ENCODE results near the gene NTN1. TPM values are rescaled to one million over a fixed set of nuclear protein-coding genes. Genes with fewer than 3 reads are reported as not detected.

Gene NTN1
- total RNA-seq, 1 donor from 2014 or later = 1.1 TPM

GRCh38 chr17:9170336-9170735, 149.0 kb downstream of the NTN1 start:
- no peaks in the 10 kb centered on the region for H3K9me3 Mint-ChIP-seq
- ChIA-PET POLR2A (no interaction called here), CTCF (no interaction called here)
- ATAC-seq (ENCODE audit: low read depth) (no peak), DNase-seq (no peak)
- no peaks in the 10 kb centered on the region for H3K4me1 Mint-ChIP-seq
- no peak overlapping the region for H3K4me3 Mint-ChIP-seq
- intact Hi-C loops (cut with micrococcal nuclease) = no loop called here
- no peaks in the 10 kb centered on the region for H3K36me3 Mint-ChIP-seq (ENCODE audit: low read depth)
- TF ChIP-seq CTCF (IDR thresholded peaks at IDR 0.05) = no peak
- H3K27me3 Mint-ChIP-seq = peaks cover 10% of the 10 kb centered on the region
- H3K27ac Mint-ChIP-seq = no peak overlapping the region

GRCh38 chr17:9170853-9171252, 149.5 kb downstream of the NTN1 start:
- Mint-ChIP-seq H3K9me3 (no peaks in the 10 kb centered on the region), H3K4me1 (no peaks in the 10 kb centered on the region), H3K27me3 (peaks cover 10% of the 10 kb centered on the region), H3K4me3 (no peak overlapping the region), H3K27ac (no peak overlapping the region), H3K36me3 (ENCODE audit: low read depth) (no peaks in the 10 kb centered on the region)
- no peak for TF ChIP-seq CTCF (IDR thresholded peaks at IDR 0.05)
- POLR2A ChIA-PET = no interaction called here
- DNase-seq (no peak), ATAC-seq (ENCODE audit: low read depth) (no peak)
- intact Hi-C loops (cut with micrococcal nuclease) = no loop called here
- CTCF ChIA-PET = no interaction called here

GRCh38 chr17:9173386-9173983, 152.2 kb downstream of the NTN1 start:
- intact Hi-C loops (cut with micrococcal nuclease) = no loop called here
- H3K27me3 Mint-ChIP-seq = peaks cover 8% of the 10 kb centered on the region
- no peak overlapping the region for H3K4me3 Mint-ChIP-seq
- ChIA-PET CTCF (no interaction called here), POLR2A (no interaction called here)
- DNase-seq (no peak), ATAC-seq (ENCODE audit: low read depth) (no peak)
- H3K4me1 Mint-ChIP-seq = no peaks in the 10 kb centered on the region
- no peaks in the 10 kb centered on the region for H3K36me3 Mint-ChIP-seq (ENCODE audit: low read depth)
- H3K27ac Mint-ChIP-seq = no peak overlapping the region
- no peak for TF ChIP-seq CTCF (IDR thresholded peaks at IDR 0.05)
- no peaks in the 10 kb centered on the region for H3K9me3 Mint-ChIP-seq

GRCh38 chr17:9174312-9174711, 153.0 kb downstream of the NTN1 start:
- DNase-seq = no peak
- ATAC-seq (ENCODE audit: low read depth) = no peak
- CTCF ChIA-PET = no interaction called here
- Mint-ChIP-seq H3K4me3 (no peak overlapping the region), H3K27me3 (peaks cover 4% of the 10 kb centered on the region), H3K4me1 (no peaks in the 10 kb centered on the region), H3K36me3 (ENCODE audit: low read depth) (no peaks in the 10 kb centered on the region), H3K9me3 (no peaks in the 10 kb centered on the region), H3K27ac (no peak overlapping the region)
- intact Hi-C loops (cut with micrococcal nuclease) = no loop called here
- POLR2A ChIA-PET = no interaction called here
- TF ChIP-seq CTCF (IDR thresholded peaks at IDR 0.05) = no peak

GRCh38 chr17:9174779-9175574, 153.7 kb downstream of the NTN1 start:
- ChIA-PET CTCF (no interaction called here), POLR2A (no interaction called here)
- Mint-ChIP-seq H3K27me3 (peaks cover 2% of the 10 kb centered on the region), H3K36me3 (ENCODE audit: low read depth) (no peaks in the 10 kb centered on the region), H3K9me3 (no peaks in the 10 kb centered on the region), H3K4me3 (no peak overlapping the region), H3K27ac (no peak overlapping the region), H3K4me1 (no peaks in the 10 kb centered on the region)
- DNase-seq (no peak), ATAC-seq (ENCODE audit: low read depth) (no peak)
- intact Hi-C loops (cut with micrococcal nuclease) = no loop called here
- no peak for TF ChIP-seq CTCF (IDR thresholded peaks at IDR 0.05)
